G401 (cell line): ENCODE results near the gene KDM4D. TPM values are rescaled to one million over a fixed set of nuclear protein-coding genes. Genes with fewer than 3 reads are reported as not detected.
"Not testable (repeated sequence)": the region's sequence is repeated elsewhere in the genome, so short reads cannot be mapped to it uniquely, and the experiment has no call there.

Source experiments
- DNase-seq: peaks from one replicate; pipeline ENCODE4 v3.0.0-alpha.2; 2015; ENCODE audit warnings: low spot score
- in situ Hi-C: cut with HindIII; loops from 2 replicates; pipeline ENCODE4 v1.10.0; 2016; ENCODE audit warnings: low sequenced_read_pairs, mixed read lengths
- total RNA-seq: library from RNA; depleted of rRNA; stranded (reverse); fragments of >200 nt; shearing (Covaris generic); gene quantifications from 2 replicates; pipeline ENCODE4 v1.2.3, GENCODE V29; 2014; rRNA removed

KDM4D gene
- total RNA-seq, 1 experiment from 2014 or later = 4.9 TPM

- in situ Hi-C loops, DNase-seq: not testable (repeated sequence)
Observed at GRCh38 chr11:95021468-95021867, 48.0 kb downstream of the KDM4D start.

- DNase-seq = no peak
- in situ Hi-C loops = no loop called here
Observed at GRCh38 chr11:95024958-95025357, 51.4 kb downstream of the KDM4D start, which contains the start of gene KDM4E. Gene KDM4E (plus strand): TSS chr11:95025258. CDS start chr11:95025558, 300 bp downstream.

- not testable (repeated sequence) for DNase-seq
Observed at GRCh38 chr11:95025594-95025993, 52.1 kb downstream of the KDM4D start.

GRCh38 chr11:95028357-95028756 lies 54.8 kb downstream of the KDM4D start:
- no peak for DNase-seq
- in situ Hi-C loops = no loop called here

More at GRCh38 chr11:95025594-95025993, 52.1 kb downstream of the KDM4D start:
- in situ Hi-C loops = not testable (repeated sequence)

- in situ Hi-C loops = no loop called here
- DNase-seq = no peak
Observed at GRCh38 chr11:95033051-95033450, 59.5 kb downstream of the KDM4D start.

- in situ Hi-C loops = no loop called here
- no peak for DNase-seq
Observed at GRCh38 chr11:95035316-95035715, 61.8 kb downstream of the KDM4D start.

GRCh38 chr11:95037356-95038035 lies 64.0 kb downstream of the KDM4D start:
- in situ Hi-C loops, DNase-seq: not testable (repeated sequence)

- in situ Hi-C loops = no loop called here
- DNase-seq = no peak
Observed at GRCh38 chr11:95042239-95042638, 68.7 kb downstream of the KDM4D start.

GRCh38 chr11:95042906-95043305 lies 69.4 kb downstream of the KDM4D start:
- DNase-seq = no peak
- in situ Hi-C loops = no loop called here

GRCh38 chr11:95044010-95044409 lies 70.5 kb downstream of the KDM4D start:
- DNase-seq = no peak
- in situ Hi-C loops = no loop called here

- in situ Hi-C loops = no loop called here
- no peak for DNase-seq
Observed at GRCh38 chr11:95045812-95046211, 72.3 kb downstream of the KDM4D start.

Other genes starting within 250 kb of the KDM4D start
- 33.0 and 45.9 TPM in 2 replicates for gene AMOTL1, start 205.4 kb upstream of the KDM4D start, total RNA-seq
- gene CWC15, start 153 bp upstream of the KDM4D start, total RNA-seq = 54.1 and 57.2 TPM in 2 replicates
- 0.20 TPM in 1 of 2 replicates, not detected in the other for gene KDM4E, start 51.5 kb downstream of the KDM4D start, total RNA-seq
- 0.06 TPM in 1 of 2 replicates, not detected in the other for gene KDM4F, start 75.7 kb downstream of the KDM4D start, total RNA-seq
- 24.3 and 26.4 TPM in 2 replicates for gene SRSF8, start 93.2 kb downstream of the KDM4D start, total RNA-seq
- 0.64 and 1.2 TPM in 2 replicates for gene ENDOD1, start 116.1 kb downstream of the KDM4D start, total RNA-seq